Activated CD4-positive, alpha-beta T cell treated with anti-CD3 and anti-CD28 coated beads, Interleukin-10, Interleukin-2, amounts not matched to agents 100 ng/mL and 50 ng/mL, durations not matched to agents 16 hours and 8 hours (primary cell): ENCODE measurements around the gene RPS6KA2.
"Not testable (repeated sequence)": the region's sequence is repeated elsewhere in the genome, so short reads cannot be mapped to it uniquely, and the experiment has no call there.

Experiments
- DNase-seq: peaks from one replicate; pipeline ENCODE4 v3.0.0-alpha.2; 2020

Gene RPS6KA2

GRCh38 chr6:166387098-166387497, 240.0 kb downstream of the RPS6KA2 start:
- DNase-seq: not testable (repeated sequence)

GRCh38 chr6:166386111-166386510, 240.9 kb downstream of the RPS6KA2 start:
- DNase-seq: no peak

GRCh38 chr6:166383802-166384363, 243.2 kb downstream of the RPS6KA2 start:
- DNase-seq: peak; percentile 42

GRCh38 chr6:166382933-166383801, 243.9 kb downstream of the RPS6KA2 start, which contains the start of gene MPC1:
MPC1 (minus strand) TSS chr6:166382940; CDS start chr6:166382876, 64 bp downstream.
- peak; percentile 98 for DNase-seq

DNA sequence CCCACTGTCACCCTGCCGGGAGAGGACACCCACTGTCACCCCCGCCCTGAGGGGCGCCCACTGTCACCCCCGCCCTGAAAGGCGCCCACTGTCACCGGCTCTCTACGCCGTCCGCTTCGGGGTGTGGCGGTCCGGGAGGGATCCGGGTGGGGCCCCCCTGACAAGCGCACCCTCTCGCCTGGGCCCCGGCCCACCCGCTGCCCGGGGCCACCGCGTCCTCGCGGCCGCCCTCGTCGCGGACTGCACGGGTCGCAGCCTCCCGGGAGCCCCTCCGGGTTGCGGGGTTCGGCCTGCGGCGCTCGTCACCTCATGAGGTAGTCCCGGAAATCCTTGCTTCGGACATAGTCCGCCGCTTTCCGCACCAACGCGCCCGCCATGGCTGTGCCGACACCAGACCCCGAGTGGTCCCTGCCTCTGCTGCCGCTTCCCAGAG, 244.5 kb downstream of the RPS6KA2 start:
- DNase-seq: no peak

GRCh38 chr6:166381733-166382499, 245.1 kb downstream of the RPS6KA2 start:
- peak; percentile 77 for DNase-seq

DNA sequence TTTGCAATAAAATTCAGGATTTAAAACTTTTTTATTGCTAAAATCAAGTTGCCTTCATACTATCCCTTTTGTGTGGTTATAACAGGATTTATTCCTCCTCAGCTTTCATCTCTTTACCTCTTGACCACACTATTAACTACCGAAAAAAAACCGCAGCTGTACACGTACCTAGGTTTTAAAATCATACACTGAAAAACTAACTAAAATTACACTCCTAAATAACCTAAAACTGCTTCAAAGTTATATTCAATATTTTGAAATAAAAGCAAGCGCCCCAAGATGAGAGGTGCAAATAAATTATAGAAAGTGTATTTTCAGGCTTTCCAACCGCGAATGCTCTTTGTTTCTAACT, 245.7 kb downstream of the RPS6KA2 start:
- DNase-seq: no peak

DNA sequence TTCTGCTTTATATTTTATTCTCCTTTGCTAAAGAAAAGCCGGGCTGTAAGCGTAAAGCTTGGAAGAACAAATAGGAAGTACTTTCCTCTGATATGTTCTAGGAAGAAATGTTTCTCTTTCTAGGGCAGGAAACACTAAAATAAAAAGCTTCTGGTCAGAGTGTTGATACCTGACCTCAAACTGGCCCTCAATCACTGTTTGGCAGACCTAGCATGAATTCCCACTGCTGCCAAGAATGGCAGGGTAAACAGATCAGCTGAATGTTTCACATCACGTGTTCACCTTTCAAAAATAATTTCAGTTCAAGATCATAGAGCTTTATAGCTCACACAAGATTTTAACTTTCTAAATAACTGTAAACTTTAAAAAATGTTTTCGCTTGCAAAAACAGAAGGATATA, 247.3 kb downstream of the RPS6KA2 start:
- DNase-seq: no peak

- no peak for DNase-seq
These were observed 247.9 kb downstream of the RPS6KA2 start for GRCh38 chr6:166379103-166379586.

- no peak for DNase-seq
These were observed 249.3 kb downstream of the RPS6KA2 start for GRCh38 chr6:166377721-166378120.

GRCh38 chr6:166375013-166375412, 252.0 kb downstream of the RPS6KA2 start:
- DNase-seq: no peak

- DNase-seq: no peak
These were observed 256.6 kb downstream of the RPS6KA2 start for GRCh38 chr6:166370489-166370888.

DNA sequence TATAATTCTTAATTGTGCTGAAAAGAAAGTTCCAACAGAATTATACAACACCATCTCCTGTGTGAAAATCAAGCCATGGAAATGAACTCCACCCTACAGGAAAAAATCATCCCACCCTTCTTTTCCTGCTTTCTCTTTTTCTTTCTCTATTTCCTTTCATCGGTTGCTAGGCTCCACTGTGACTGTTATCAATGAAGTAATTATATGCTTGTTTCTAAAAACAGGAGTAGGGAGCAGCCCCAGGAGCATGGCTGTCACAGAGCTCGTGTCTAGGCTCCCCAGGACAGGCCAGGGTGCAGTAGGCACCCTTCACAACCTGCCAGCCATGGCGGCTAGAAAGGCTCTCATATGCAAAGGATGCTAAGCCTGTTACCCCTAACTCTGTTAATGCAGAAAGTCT, 257.3 kb downstream of the RPS6KA2 start:
- DNase-seq: no peak

DNA sequence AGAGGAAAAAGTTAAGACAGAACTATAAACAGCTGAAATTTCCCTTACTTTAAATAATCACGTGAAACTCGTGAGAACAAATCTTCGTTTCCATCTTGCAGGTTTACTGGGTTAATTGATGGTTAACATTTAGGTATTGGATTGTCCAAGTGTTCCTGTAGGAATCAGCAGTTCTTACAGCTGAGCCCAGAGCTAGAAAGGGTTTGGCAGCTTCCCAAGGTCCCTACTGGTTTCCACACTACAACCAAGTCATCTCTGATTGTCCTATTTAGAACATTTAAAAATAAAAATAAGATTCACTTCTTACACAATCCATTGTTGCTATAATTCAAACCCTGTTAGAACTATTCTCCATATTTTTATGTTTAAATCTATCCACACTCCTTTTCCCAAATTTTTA, 260.1 kb downstream of the RPS6KA2 start:
- no peak for DNase-seq

GRCh38 chr6:166365806-166366205, 261.2 kb downstream of the RPS6KA2 start:
- DNase-seq: no peak

GRCh38 chr6:166365221-166365620, 261.8 kb downstream of the RPS6KA2 start:
- no peak for DNase-seq

DNA sequence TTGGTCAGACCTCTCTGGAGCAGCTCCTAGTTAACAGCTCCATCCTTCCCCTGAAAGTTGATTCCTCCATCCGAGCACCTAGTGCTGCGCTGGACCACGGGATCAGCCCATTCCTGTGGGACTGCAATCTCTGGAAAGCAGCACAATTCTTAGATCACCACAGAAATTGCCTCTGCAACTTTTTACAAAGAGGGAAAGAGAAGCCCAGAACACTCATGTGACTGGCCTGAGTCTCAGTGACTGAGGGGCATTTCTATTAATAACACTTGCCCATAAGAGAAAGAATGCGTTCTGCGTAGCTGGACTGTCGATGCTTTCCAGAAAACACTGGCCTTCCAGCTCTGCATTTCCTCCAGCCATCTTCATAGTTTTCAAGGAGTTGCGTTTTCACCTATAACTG, 262.6 kb downstream of the RPS6KA2 start:
- no peak for DNase-seq

DNA sequence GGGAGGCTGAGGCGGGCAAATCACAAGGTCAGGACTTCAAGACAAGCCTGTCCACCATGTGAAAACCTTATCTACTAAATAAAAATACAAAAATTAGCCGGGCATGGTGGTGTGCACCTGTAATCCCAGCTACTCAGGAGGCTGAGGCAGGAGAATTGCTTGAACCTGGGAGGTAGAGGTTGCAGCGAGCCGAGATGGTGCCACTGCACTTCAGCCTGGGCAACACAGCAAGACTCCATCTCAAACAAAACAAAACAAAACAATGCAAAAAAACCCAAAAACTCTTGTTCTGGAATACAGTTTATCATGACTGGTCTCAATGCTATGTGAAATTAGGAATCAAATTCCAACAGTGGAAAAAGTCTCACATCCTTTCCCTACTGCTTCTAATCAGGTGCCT, 264.6 kb downstream of the RPS6KA2 start:
- DNase-seq: not testable (repeated sequence)

DNA sequence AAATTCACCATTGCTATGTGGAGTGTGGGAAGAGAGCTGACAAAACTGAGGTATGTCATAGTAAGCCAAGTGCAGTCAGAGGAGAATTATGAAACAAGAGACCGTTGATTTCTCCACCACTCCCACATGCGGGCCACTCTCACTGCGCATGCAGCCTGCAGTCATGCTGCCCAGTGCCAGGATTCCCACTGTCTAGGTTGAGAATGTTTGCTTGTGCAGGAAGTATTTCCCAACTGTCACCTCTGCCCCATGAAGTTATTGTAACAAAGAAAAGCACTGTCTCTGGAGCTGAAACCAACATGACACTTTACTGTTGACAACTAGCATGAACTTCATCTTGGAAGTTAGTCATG, 266.0 kb downstream of the RPS6KA2 start:
- DNase-seq: no peak

DNA sequence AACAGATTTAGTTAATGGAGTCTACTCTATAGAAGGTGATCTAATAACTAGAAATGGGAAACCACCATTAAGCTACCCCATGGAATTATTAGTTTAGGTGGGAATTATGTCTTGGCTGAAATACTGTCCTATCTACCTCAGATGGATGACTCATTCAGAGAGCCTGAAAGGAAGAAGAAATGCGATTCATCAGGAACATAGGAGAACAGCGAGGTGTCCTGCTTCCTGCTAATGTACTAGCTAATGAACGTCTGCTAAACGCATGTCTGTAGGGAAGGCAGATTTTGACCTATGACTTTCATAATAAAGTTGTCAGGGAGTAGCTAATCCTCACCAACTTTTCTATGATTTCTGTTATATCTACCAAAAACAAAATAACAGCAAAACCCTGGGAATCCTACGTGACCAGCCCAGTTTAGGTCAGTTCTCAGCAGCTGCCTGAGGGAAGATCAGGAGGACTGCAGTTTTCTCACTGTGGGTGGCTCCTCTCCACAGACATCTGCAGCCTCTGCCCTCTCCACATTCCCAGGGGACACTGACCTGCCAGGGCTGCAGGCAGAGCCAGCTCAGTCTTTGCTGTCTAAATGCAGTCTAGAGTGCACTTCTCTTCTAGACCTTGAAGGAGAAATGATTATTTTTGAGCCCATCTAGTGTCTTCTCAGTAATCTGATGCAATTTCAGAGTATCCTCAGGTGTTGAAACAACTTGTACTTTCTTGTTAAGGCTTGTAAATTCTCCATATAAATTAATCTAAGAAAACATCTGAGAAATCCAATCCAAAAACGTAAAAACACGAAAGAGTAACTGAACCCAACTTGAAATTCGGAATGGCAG, 266.6 kb downstream of the RPS6KA2 start:
- no peak for DNase-seq
